GM20000 (cell line): ENCODE data around the gene RASGRF2.

Source experiments
- DNase-seq: peaks from one replicate; pipeline ENCODE4 v3.0.0; 2012; ENCODE audit warnings: low spot score
- CTCF ChIP-seq: IDR thresholded peaks from 2 replicates; pipeline ENCODE4 v1.5.1; 2012; ENCODE audit warnings: mild to moderate bottlenecking, control low read depth; ENCODE audit errors: extremely low read depth, missing control alignments

Gene RASGRF2

GRCh38 chr5:81238460-81238859 is 278.3 kb downstream of the RASGRF2 start:
- no peak for TF ChIP-seq CTCF
- DNase-seq = no peak

GRCh38 chr5:81239613-81240012 is 279.4 kb downstream of the RASGRF2 start:
- no peak for TF ChIP-seq CTCF
- no peak for DNase-seq

- DNase-seq = no peak
- TF ChIP-seq CTCF = no peak
Observed at GRCh38 chr5:81241001-81241400, 280.8 kb downstream of the RASGRF2 start.

GRCh38 chr5:81241961-81242648 is 281.9 kb downstream of the RASGRF2 start:
- no peak for TF ChIP-seq CTCF
- no peak for DNase-seq

GRCh38 chr5:81242906-81243436 is 282.8 kb downstream of the RASGRF2 start:
- no peak for TF ChIP-seq CTCF
- no peak for DNase-seq

- no peak for TF ChIP-seq CTCF
Observed at GRCh38 chr5:81244451-81244850, 284.3 kb downstream of the RASGRF2 start.

GRCh38 chr5:81245871-81246235 is 285.7 kb downstream of the RASGRF2 start:
- no peak for TF ChIP-seq CTCF
- DNase-seq = no peak

More at GRCh38 chr5:81244451-81244850, 284.3 kb downstream of the RASGRF2 start:
- DNase-seq = no peak
